HG03521 (cell line): Measurements from ENCODE around the gene TMX2.
"Not testable (repeated sequence)": the region's sequence is repeated elsewhere in the genome, so short reads cannot be mapped to it uniquely, and the experiment has no call there.

Source experiments
- ATAC-seq: cut with Tn5 transposase; IDR thresholded peaks from one replicate; pipeline ENCODE4 v1.9.1; 2021; ENCODE audit warnings: mild to moderate bottlenecking, moderate library complexity; ENCODE audit not compliant: unreplicated experiment

Gene TMX2

GRCh38 chr11:57712256-57713150 lies at the start of gene TMX2:
TMX2 (plus strand) TSS chr11:57712593; CDS start chr11:57712619, 26 bp downstream.
- peak; percentile 93 for ATAC-seq

- no peak for ATAC-seq
Observed at GRCh38 chr11:57662893-57663292, 49.5 kb upstream of the TMX2 start.

GRCh38 chr11:57663975-57664374 lies 48.4 kb upstream of the TMX2 start:
- ATAC-seq, result no peak

GRCh38 chr11:57667117-57667735 lies 45.2 kb upstream of the TMX2 start:
- peak; percentile 62 for ATAC-seq

GRCh38 chr11:57667736-57668433 lies 44.5 kb upstream of the TMX2 start, which contains the start of gene ZDHHC5:
ZDHHC5 (plus strand) TSS chr11:57668114; CDS start chr11:57673091, 4,977 bp downstream.
- peak; percentile 83 for ATAC-seq

- ATAC-seq, result peak; percentile 3
Observed at GRCh38 chr11:57668434-57668782, 44.0 kb upstream of the TMX2 start.

GRCh38 chr11:57674251-57674650 lies 38.1 kb upstream of the TMX2 start:
- no peak for ATAC-seq

GRCh38 chr11:57675176-57675941 lies 37.0 kb upstream of the TMX2 start:
- ATAC-seq, result no peak

GRCh38 chr11:57679396-57679795 lies 33.0 kb upstream of the TMX2 start:
- ATAC-seq, result no peak

- ATAC-seq, result no peak
Observed at GRCh38 chr11:57680552-57680874, 31.9 kb upstream of the TMX2 start.

- ATAC-seq, result no peak
Observed at GRCh38 chr11:57681168-57681567, 31.2 kb upstream of the TMX2 start.

GRCh38 chr11:57690474-57690873 lies 21.9 kb upstream of the TMX2 start:
- ATAC-seq, result not testable (repeated sequence)

GRCh38 chr11:57698843-57699365 lies 13.5 kb upstream of the TMX2 start:
- ATAC-seq, result no peak

- no peak for ATAC-seq
Observed at GRCh38 chr11:57699813-57700212, 12.6 kb upstream of the TMX2 start.

GRCh38 chr11:57700425-57700824 lies 12.0 kb upstream of the TMX2 start:
- no peak for ATAC-seq

GRCh38 chr11:57703341-57703740 lies 9.1 kb upstream of the TMX2 start:
- ATAC-seq, result no peak

GRCh38 chr11:57704932-57705331 lies 7.5 kb upstream of the TMX2 start:
- no peak for ATAC-seq

- not testable (repeated sequence) for ATAC-seq
Observed at GRCh38 chr11:57705432-57705831, 7.0 kb upstream of the TMX2 start.

GRCh38 chr11:57709802-57710367 lies 2.5 kb upstream of the TMX2 start:
- ATAC-seq, result no peak
